IMR-90 (cell line): ENCODE results near the gene GRM5. TPM values are rescaled to one million over a fixed set of nuclear protein-coding genes. Genes with fewer than 3 reads are reported as not detected.

ENCODE experiments used
- ATAC-seq: fragments of 200-7000 bp; cut with Tn5 transposase; 2 replicates; pipeline ENCODE4 v1.9.1; 2020; ENCODE audit warnings: low read depth, mild to moderate bottlenecking, moderate library complexity
- BruUV-seq: library from RNA; stranded (reverse); fragments of 400-500 nt; replicated peaks from 2 replicates; lab custom pipeline; 2021; lab: Mats Ljungman, UMichigan
- CTCF ChIA-PET: fragments of 300-600 bp; formaldehyde crosslinking; extraction: SDS; loops from one replicate; lab custom pipeline; 2021; ENCODE audit warnings: antibody characterized with exemption; lab: Yijun Ruan, JAX
- POLR2A ChIA-PET: fragments of 300-600 bp; sonication (Branson Sonifier 250); formaldehyde crosslinking; loops from one replicate; lab custom pipeline; 2022; ENCODE audit warnings: antibody characterized with exemption; ENCODE audit not compliant: unreplicated experiment; lab: Charles Lee
- DNase-seq: peaks from one replicate; pipeline ENCODE4 v3.0.0; 2013
- H2AFZ ChIP-seq: replicated peaks from 2 replicates; pipeline ENCODE3; 2013; ENCODE audit warnings: low read length, mild to moderate bottlenecking; ENCODE audit not compliant: poor library complexity
- H2AK5ac ChIP-seq: 2 replicates; pipeline ENCODE4 v1.6.1; 2013; ENCODE audit warnings: low read depth, low read length, inconsistent platforms
- H2AK9ac ChIP-seq: replicated peaks from 2 replicates; pipeline ENCODE3; 2013; ENCODE audit warnings: mild to moderate bottlenecking, low read depth, low read length, moderate library complexity; ENCODE audit not compliant: poor library complexity
- H2BK120ac ChIP-seq: 2 replicates; pipeline ENCODE4 v1.6.1; 2013; ENCODE audit warnings: low read depth, low read length, inconsistent platforms
- H2BK15ac ChIP-seq: 3 replicates; pipeline ENCODE4 v1.6.1; 2013; ENCODE audit warnings: low read depth, low read length, inconsistent platforms
- H2BK20ac ChIP-seq: 2 replicates; pipeline ENCODE4 v1.6.1; 2013; ENCODE audit warnings: low read depth, mild to moderate bottlenecking, inconsistent platforms, low read length, moderate library complexity
- H2BK5ac ChIP-seq: 2 replicates; pipeline ENCODE4 v1.6.1; 2013; ENCODE audit warnings: mild to moderate bottlenecking, low read depth, low read length, inconsistent platforms; ENCODE audit not compliant: poor library complexity, severe bottlenecking
- H3K14ac ChIP-seq: replicated peaks from 2 replicates; pipeline ENCODE4 v1.6.1; 2013; ENCODE audit warnings: low read depth, low read length, inconsistent platforms
- H3K18ac ChIP-seq: 2 replicates; pipeline ENCODE4 v1.6.1; 2013; ENCODE audit warnings: low read depth, low read length, control low read depth
- H3K23ac ChIP-seq: 2 replicates; pipeline ENCODE4 v1.6.1; 2013; ENCODE audit warnings: low read depth, low read length, inconsistent platforms
- H3K27ac ChIP-seq: 2 replicates; pipeline ENCODE4 v1.5.1; 2013; ENCODE audit warnings: mild to moderate bottlenecking, control low read depth, low read length; ENCODE audit not compliant: insufficient read depth
- H3K27me3 ChIP-seq: 2 replicates; pipeline ENCODE4 v1.6.1; 2013; ENCODE audit warnings: low read length; ENCODE audit not compliant: control insufficient read depth, insufficient read depth
- H3K36me3 ChIP-seq: 2 replicates; pipeline ENCODE4 v1.6.1; 2013; ENCODE audit warnings: low read length, mixed read lengths; ENCODE audit not compliant: control insufficient read depth, insufficient read depth
- H3K4ac ChIP-seq: 2 replicates; pipeline ENCODE4 v1.6.1; 2013; ENCODE audit warnings: low read depth, low read length, inconsistent platforms
- H3K4me1 ChIP-seq: 2 replicates; pipeline ENCODE4 v1.6.1; 2013; ENCODE audit warnings: low read length, mixed read lengths; ENCODE audit not compliant: control insufficient read depth, insufficient read depth
- H3K4me2 ChIP-seq: 2 replicates; pipeline ENCODE4 v1.6.1; 2013; ENCODE audit warnings: low read depth, mild to moderate bottlenecking, control low read depth, low read length, moderate library complexity
- H3K4me3 ChIP-seq: 2 replicates; pipeline ENCODE4 v1.5.1; 2013; ENCODE audit warnings: low read depth, mild to moderate bottlenecking, control low read depth, low read length, moderate library complexity; ENCODE audit not compliant: insufficient read depth
- H3K56ac ChIP-seq: 2 replicates; pipeline ENCODE4 v1.6.1; 2013; ENCODE audit warnings: low read length, inconsistent platforms; ENCODE audit not compliant: insufficient read depth; ENCODE audit errors: extremely low read depth
- H3K79me1 ChIP-seq, 2 experiments: 2 replicates each; pipeline ENCODE4 v1.6.1; 2013; ENCODE audit warnings: low read length in 2 of 2, inconsistent platforms in 1 of 2, low read depth in 1 of 2
- H3K9ac ChIP-seq: 2 replicates; pipeline ENCODE4 v1.6.1; 2013; ENCODE audit warnings: low read depth, low read length, control low read depth
- H3K9me1 ChIP-seq: 2 replicates; pipeline ENCODE4 v1.6.1; 2013; ENCODE audit warnings: low read length, inconsistent platforms; ENCODE audit not compliant: insufficient read depth
- H3K9me3 ChIP-seq: 2 replicates; pipeline ENCODE4 v1.6.1; 2013; ENCODE audit warnings: low read length; ENCODE audit not compliant: control insufficient read depth, insufficient read depth
- H4K20me1 ChIP-seq: 2 replicates; pipeline ENCODE4 v1.6.1; 2013; ENCODE audit warnings: low read length, inconsistent platforms; ENCODE audit not compliant: insufficient read depth
- H4K5ac ChIP-seq: 2 replicates; pipeline ENCODE4 v1.6.1; 2013; ENCODE audit warnings: mild to moderate bottlenecking, low read depth, low read length, control low read depth
- H4K8ac ChIP-seq, 2 experiments: 2 replicates each; pipeline ENCODE4 v1.6.1; 2013; ENCODE audit warnings: low read depth in 2 of 2, low read length in 2 of 2, control low read depth in 1 of 2, inconsistent platforms in 1 of 2
- H4K91ac ChIP-seq: 2 replicates; pipeline ENCODE4 v1.6.1; 2013; ENCODE audit warnings: low read depth, low read length, inconsistent platforms; ENCODE audit not compliant: insufficient read depth
- ELK1 ChIP-seq: fragments of 150-350 bp; IDR thresholded peaks from 2 replicates; pipeline ENCODE4 v1.6.1; 2016; ENCODE audit warnings: low read depth, mild to moderate bottlenecking, low read length, moderate library complexity, borderline replicate concordance
- FOS ChIP-seq: fragments of 150-350 bp; IDR thresholded peaks from 2 replicates; pipeline ENCODE4 v1.6.1; 2016; ENCODE audit warnings: low read depth, low read length
- MAZ ChIP-seq: IDR thresholded peaks from 2 replicates; pipeline ENCODE4 v1.6.1; 2012; ENCODE audit warnings: low read depth, mild to moderate bottlenecking, low read length, improper control_type of control experiment, moderate library complexity, borderline replicate concordance
- POLR2A ChIP-seq: IDR thresholded peaks from 2 replicates; pipeline ENCODE4 v1.6.1; 2012; ENCODE audit warnings: mild to moderate bottlenecking, low read depth, low read length
- RCOR1 ChIP-seq: IDR thresholded peaks from 2 replicates; pipeline ENCODE4 v1.6.1; 2012; ENCODE audit warnings: mild to moderate bottlenecking, low read length, improper control_type of control experiment; ENCODE audit not compliant: insufficient replicate concordance
- WGBS, 2 experiments: methylation state at CpG; one replicate each; pipeline versions ENCODE4 v1.1.5 to v1.1.7; 2013; ENCODE audit warnings: missing lambda C conversion rate in 2 of 2; ENCODE audit not compliant: insufficient read length in 1 of 2; ENCODE audit errors: extremely low coverage in 2 of 2; 5-methylcytosine and 5-hydroxymethylcytosine counted together
- dilution Hi-C: fragments of 300-500 bp; cut with HindIII; formaldehyde crosslinking; loops from one replicate; pipeline ENCODE4 v1.14.3; 2018; ENCODE audit warnings: low sequenced_read_pairs; ENCODE audit not compliant: unreplicated experiment
- in situ Hi-C: fragments of 300-500 bp; cut with MboI; formaldehyde crosslinking; loops from 3 replicates; pipeline ENCODE4 v1.14.3; 2019; ENCODE audit warnings: low sequenced_read_pairs, inconsistent platforms, mixed read lengths
- intact Hi-C: fragments of 100-400 bp; cut with micrococcal nuclease; formaldehyde crosslinking; loops from 2 replicates; pipeline ENCODE4 v1.10.0; 2022
- polyA plus RNA-seq, 3 experiments: library from polyadenylated mRNA; depleted of rRNA; stranded (reverse); fragments of >200 nt; gene quantifications; 2 replicates each; pipeline ENCODE4 v1.2.3, GENCODE V29; 2012; ENCODE audit warnings: low replicate concordance in 1 of 3
- total RNA-seq: library from RNA; depleted of rRNA; stranded (reverse); fragments of >200 nt; gene quantifications from 2 replicates; pipeline ENCODE4 v1.2.3, GENCODE V29; 2012

The GRM5 gene
- total and polyA plus RNA-seq, 2 of the 4 experiments (the other 2 are of a cell fraction), result under 0.01 TPM

- Histone ChIP-seq H3K56ac (no peak overlapping the region), H2BK120ac (no peak overlapping the region), H3K27me3 (no peaks in the 10 kb centered on the region), H3K4me2 (no peak overlapping the region), H4K91ac (no peak overlapping the region), H3K9me1 (no peaks in the 10 kb centered on the region), H3K79me1 (no peaks in the 10 kb centered on the region), H3K4ac (no peak overlapping the region), H2AFZ (peak overlapping the region; percentile 58), H3K36me3 (no peaks in the 10 kb centered on the region), H3K4me1 (no peaks in the 10 kb centered on the region), H2BK20ac (no peak overlapping the region), H3K4me3 (no peak overlapping the region), H4K20me1 (no peaks in the 10 kb centered on the region), H3K9me3 (no peaks in the 10 kb centered on the region), H3K27ac (no peak overlapping the region), H2BK15ac (no peak overlapping the region), H2BK5ac (no peak overlapping the region), H3K14ac (no peak overlapping the region), H2AK9ac (peak overlapping the region; percentile 28), H4K8ac (no peak overlapping the region), H4K5ac (no peak overlapping the region), H3K18ac (no peak overlapping the region), H3K23ac (no peak overlapping the region), H2AK5ac (no peak overlapping the region), H3K9ac (no peak overlapping the region)
- intact Hi-C loops (no loop called here), dilution Hi-C loops (no loop called here), in situ Hi-C loops (no loop called here)
- WGBS, 2 experiments, result 67% methylated on average over 2 of the region's 3 CpGs; no CpG with 5 or more reads in 1 of the 2 experiments
- CTCF ChIA-PET, result no interaction called here
- no peak for ATAC-seq
- TF ChIP-seq MAZ (no peak), ELK1 (no peak), FOS (no peak), POLR2A (no peak), RCOR1 (no peak)
- no TSS peak for BruUV-seq
- POLR2A ChIA-PET, result no interaction called here
- no peak for DNase-seq
Measured at GRCh38 chr11:88831303-88831890, 234.4 kb downstream of the GRM5 start.
